Gastrocnemius medialis (tissue), 4 donors: ENCODE results near the gene SAP30L.

Experiments used
- POLR2A ChIP-seq, 2 donors: fragments of 450-650 bp; IDR thresholded peaks; one replicate each; pipeline ENCODE4 v1.6.1; 2017; ENCODE audit warnings: antibody characterized with exemption in 2 of 2, mild to moderate bottlenecking in 2 of 2, moderate library complexity in 2 of 2
- TF ChIP-seq, protein P1 (sequence below), 5 experiments: fragments of 450-650 bp in 3 of 5; fragments of 200-600 bp in 2 of 5; sonication (generic) in 2 of 5; IDR thresholded peaks in 4 of 5; conservative IDR thresholded peaks in 1 of 5; 1 replicate in 4 of 5; 2 replicates in 1 of 5; pipeline ENCODE4 v1.5.1; 2016 to 2019; ENCODE audit warnings: antibody characterized with exemption in 5 of 5, mild to moderate bottlenecking in 3 of 5, moderate library complexity in 3 of 5

DNA sequence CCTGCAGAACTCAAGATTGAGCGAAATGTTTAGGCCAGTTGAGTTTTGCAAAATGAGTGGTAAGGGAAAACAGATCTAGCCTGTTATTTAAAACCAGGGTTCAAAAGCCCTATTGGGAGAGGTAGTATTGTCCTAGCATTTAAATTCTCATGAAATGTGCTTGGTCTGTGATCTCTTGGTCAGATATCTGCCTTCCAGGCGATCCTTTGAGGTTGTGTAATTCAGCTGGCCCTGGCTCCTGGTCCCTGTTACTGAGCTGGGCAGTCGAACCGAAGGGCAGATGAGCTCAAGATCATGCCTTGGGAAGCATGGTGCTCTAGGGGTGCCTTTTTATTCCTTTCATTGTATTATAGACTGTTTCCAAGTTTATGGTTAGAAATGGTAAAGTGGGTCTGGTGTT lies 14.4 kb downstream of the SAP30L start:
- TF ChIP-seq POLR2A (IDR thresholded peaks at IDR 0.05), result no peak
- TF ChIP-seq, protein P1, sequence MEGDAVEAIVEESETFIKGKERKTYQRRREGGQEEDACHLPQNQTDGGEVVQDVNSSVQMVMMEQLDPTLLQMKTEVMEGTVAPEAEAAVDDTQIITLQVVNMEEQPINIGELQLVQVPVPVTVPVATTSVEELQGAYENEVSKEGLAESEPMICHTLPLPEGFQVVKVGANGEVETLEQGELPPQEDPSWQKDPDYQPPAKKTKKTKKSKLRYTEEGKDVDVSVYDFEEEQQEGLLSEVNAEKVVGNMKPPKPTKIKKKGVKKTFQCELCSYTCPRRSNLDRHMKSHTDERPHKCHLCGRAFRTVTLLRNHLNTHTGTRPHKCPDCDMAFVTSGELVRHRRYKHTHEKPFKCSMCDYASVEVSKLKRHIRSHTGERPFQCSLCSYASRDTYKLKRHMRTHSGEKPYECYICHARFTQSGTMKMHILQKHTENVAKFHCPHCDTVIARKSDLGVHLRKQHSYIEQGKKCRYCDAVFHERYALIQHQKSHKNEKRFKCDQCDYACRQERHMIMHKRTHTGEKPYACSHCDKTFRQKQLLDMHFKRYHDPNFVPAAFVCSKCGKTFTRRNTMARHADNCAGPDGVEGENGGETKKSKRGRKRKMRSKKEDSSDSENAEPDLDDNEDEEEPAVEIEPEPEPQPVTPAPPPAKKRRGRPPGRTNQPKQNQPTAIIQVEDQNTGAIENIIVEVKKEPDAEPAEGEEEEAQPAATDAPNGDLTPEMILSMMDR (IDR thresholded peaks at IDR 0.05 in 4 of 5, conservative IDR thresholded peaks at IDR 0.05 in 1 of 5), result no peak
